Measurements from ENCODE around the gene CCNH.

CCNH gene

GRCh38 chr5:87361031-87361445 is 51.7 kb downstream of the CCNH start:
- Histone ChIP-seq H4K91ac (ENCODE audit: low read depth, low read length, poor library complexity) (no peak overlapping the region), H3K9ac (ENCODE audit: low read depth, low read length, poor library complexity) (no peak overlapping the region), H2AK5ac (ENCODE audit: low read depth, low read length) (no peak overlapping the region), H2AFZ (ENCODE audit: low read length) (no peak overlapping the region), H3K14ac (ENCODE audit: low read length) (no peak overlapping the region), H3K4me3 (ENCODE audit: low read length in 2 of 2) (no peak overlapping the region), H2BK12ac (ENCODE audit: low read length) (no peak overlapping the region), H3K4ac (ENCODE audit: low read length) (no peak overlapping the region), H3K4me2 (ENCODE audit: insufficient read depth, low read length, poor library complexity, severe bottlenecking) (no peak overlapping the region), H2BK5ac (ENCODE audit: low read length) (no peak overlapping the region), H3K18ac (ENCODE audit: low read length) (no peak overlapping the region), H2BK120ac (ENCODE audit: low read depth, low read length) (no peak overlapping the region), H2BK15ac (ENCODE audit: low read length) (no peak overlapping the region), H3K23ac (ENCODE audit: low read depth, low read length, poor library complexity) (no peak overlapping the region), H3K79me1 (ENCODE audit: low read depth, low read length) (no peaks in the 10 kb centered on the region), H3K4me1 (ENCODE audit: control insufficient read depth in 2 of 2, insufficient read depth in 1 of 2, low read depth in 1 of 2, low read length in 2 of 2) (no peaks in the 10 kb centered on the region), H4K8ac (ENCODE audit: low read depth, low read length) (no peak overlapping the region), H3K36me3 (replicated peaks in 1 of 2; ENCODE audit: control insufficient read depth in 2 of 2, insufficient read depth in 2 of 2, low read length in 2 of 2) (peaks cover 3 to 88% of the 10 kb centered on the region in 2 donors), H3K27ac (replicated peaks; ENCODE audit: low read length) (no peak overlapping the region), H3K9me3 (replicated peaks in 1 of 2; ENCODE audit: control insufficient read depth in 2 of 2, insufficient read depth in 1 of 2, low read depth in 1 of 2, low read length in 2 of 2) (no peaks in the 10 kb centered on the region), H3K27me3 (ENCODE audit: control insufficient read depth in 3 of 3, insufficient read depth in 3 of 3, low read depth in 1 of 3, low read length in 3 of 3) (no peaks in the 10 kb centered on the region)
- no CpG with 5 or more reads among the region's 2 CpGs for WGBS, 2 donors (ENCODE audit: extremely low coverage in 2 of 2, insufficient read length in 2 of 2, insufficient replicate concordance in 1 of 2)
- no peak for DNase-seq (ENCODE audit: low spot score)

GRCh38 chr5:87360132-87360531 is 52.6 kb downstream of the CCNH start:
- no peak overlapping the region for H2AK5ac ChIP-seq (ENCODE audit: low read depth, low read length)
- H3K9me3 ChIP-seq (replicated peaks in 1 of 2; ENCODE audit: control insufficient read depth in 2 of 2, insufficient read depth in 1 of 2, low read depth in 1 of 2, low read length in 2 of 2): peaks cover 0 to 3% of the 10 kb centered on the region in 2 donors
- no peak overlapping the region for H2BK5ac ChIP-seq (ENCODE audit: low read length)
- no peak overlapping the region for H3K4ac ChIP-seq (ENCODE audit: low read length)
- H3K36me3 ChIP-seq (replicated peaks in 1 of 2; ENCODE audit: control insufficient read depth in 2 of 2, insufficient read depth in 2 of 2, low read length in 2 of 2): peaks cover 4 to 88% of the 10 kb centered on the region in 2 donors
- no CpG with 5 or more reads among the region's 11 CpGs for WGBS, 2 donors (ENCODE audit: extremely low coverage in 2 of 2, insufficient read length in 2 of 2, insufficient replicate concordance in 1 of 2)
- H2BK12ac ChIP-seq (ENCODE audit: low read length): no peak overlapping the region
- DNase-seq (ENCODE audit: low spot score): no peak
- H2AFZ ChIP-seq (ENCODE audit: low read length): no peak overlapping the region
- no peak overlapping the region for H4K8ac ChIP-seq (ENCODE audit: low read depth, low read length)
- no peaks in the 10 kb centered on the region for H3K27me3 ChIP-seq (ENCODE audit: control insufficient read depth in 3 of 3, insufficient read depth in 3 of 3, low read depth in 1 of 3, low read length in 3 of 3)
- no peak overlapping the region for H3K4me2 ChIP-seq (ENCODE audit: insufficient read depth, low read length, poor library complexity, severe bottlenecking)
- no peak overlapping the region for H2BK15ac ChIP-seq (ENCODE audit: low read length)
- H3K79me1 ChIP-seq (ENCODE audit: low read depth, low read length): no peaks in the 10 kb centered on the region
- H3K4me3 ChIP-seq (ENCODE audit: low read length in 2 of 2): no peak overlapping the region
- H4K91ac ChIP-seq (ENCODE audit: low read depth, low read length, poor library complexity): no peak overlapping the region
- H3K18ac ChIP-seq (ENCODE audit: low read length): no peak overlapping the region
- H3K23ac ChIP-seq (ENCODE audit: low read depth, low read length, poor library complexity): no peak overlapping the region
- H3K14ac ChIP-seq (ENCODE audit: low read length): no peak overlapping the region
- H3K27ac ChIP-seq (replicated peaks; ENCODE audit: low read length): no peak overlapping the region
- no peaks in the 10 kb centered on the region for H3K4me1 ChIP-seq (ENCODE audit: control insufficient read depth in 2 of 2, insufficient read depth in 1 of 2, low read depth in 1 of 2, low read length in 2 of 2)
- H3K9ac ChIP-seq (ENCODE audit: low read depth, low read length, poor library complexity): no peak overlapping the region
- H2BK120ac ChIP-seq (ENCODE audit: low read depth, low read length): no peak overlapping the region

- Histone ChIP-seq H3K27ac (replicated peaks; ENCODE audit: low read length) (no peak overlapping the region), H3K79me1 (ENCODE audit: low read depth, low read length) (no peaks in the 10 kb centered on the region), H3K36me3 (replicated peaks in 1 of 2; ENCODE audit: control insufficient read depth in 2 of 2, insufficient read depth in 2 of 2, low read length in 2 of 2) (peaks cover 4 to 87% of the 10 kb centered on the region in 2 donors), H3K4me3 (ENCODE audit: low read length in 2 of 2) (no peak overlapping the region), H4K91ac (ENCODE audit: low read depth, low read length, poor library complexity) (no peak overlapping the region), H4K8ac (ENCODE audit: low read depth, low read length) (no peak overlapping the region), H3K18ac (ENCODE audit: low read length) (no peak overlapping the region), H3K4ac (ENCODE audit: low read length) (no peak overlapping the region), H2BK12ac (ENCODE audit: low read length) (no peak overlapping the region), H3K4me2 (ENCODE audit: insufficient read depth, low read length, poor library complexity, severe bottlenecking) (no peak overlapping the region), H2AK5ac (ENCODE audit: low read depth, low read length) (no peak overlapping the region), H2BK120ac (ENCODE audit: low read depth, low read length) (no peak overlapping the region), H3K4me1 (ENCODE audit: control insufficient read depth in 2 of 2, insufficient read depth in 1 of 2, low read depth in 1 of 2, low read length in 2 of 2) (no peaks in the 10 kb centered on the region), H2BK5ac (ENCODE audit: low read length) (no peak overlapping the region), H3K9me3 (replicated peaks in 1 of 2; ENCODE audit: control insufficient read depth in 2 of 2, insufficient read depth in 1 of 2, low read depth in 1 of 2, low read length in 2 of 2) (peaks cover 0 to 6% of the 10 kb centered on the region in 2 donors), H3K23ac (ENCODE audit: low read depth, low read length, poor library complexity) (no peak overlapping the region), H2BK15ac (ENCODE audit: low read length) (no peak overlapping the region), H3K14ac (ENCODE audit: low read length) (no peak overlapping the region), H3K27me3 (ENCODE audit: control insufficient read depth in 3 of 3, insufficient read depth in 3 of 3, low read depth in 1 of 3, low read length in 3 of 3) (no peaks in the 10 kb centered on the region), H2AFZ (ENCODE audit: low read length) (no peak overlapping the region), H3K9ac (ENCODE audit: low read depth, low read length, poor library complexity) (no peak overlapping the region)
- WGBS, 2 donors (ENCODE audit: extremely low coverage in 2 of 2, insufficient read length in 2 of 2, insufficient replicate concordance in 1 of 2): no CpG with 5 or more reads among the region's 2 CpGs
- DNase-seq (ENCODE audit: low spot score): no peak
These were observed 53.6 kb downstream of the CCNH start for GRCh38 chr5:87359106-87359505.

GRCh38 chr5:87354496-87354895 is 58.2 kb downstream of the CCNH start:
- Histone ChIP-seq H2BK120ac (ENCODE audit: low read depth, low read length) (no peak overlapping the region), H2BK5ac (ENCODE audit: low read length) (no peak overlapping the region), H4K91ac (ENCODE audit: low read depth, low read length, poor library complexity) (no peak overlapping the region), H3K9me3 (replicated peaks in 1 of 2; ENCODE audit: control insufficient read depth in 2 of 2, insufficient read depth in 1 of 2, low read depth in 1 of 2, low read length in 2 of 2) (peaks cover 0 to 6% of the 10 kb centered on the region in 2 donors), H3K23ac (ENCODE audit: low read depth, low read length, poor library complexity) (no peak overlapping the region), H2AFZ (ENCODE audit: low read length) (no peak overlapping the region), H3K9ac (ENCODE audit: low read depth, low read length, poor library complexity) (no peak overlapping the region), H4K8ac (ENCODE audit: low read depth, low read length) (no peak overlapping the region), H3K27me3 (ENCODE audit: control insufficient read depth in 3 of 3, insufficient read depth in 3 of 3, low read depth in 1 of 3, low read length in 3 of 3) (no peaks in the 10 kb centered on the region), H2BK12ac (ENCODE audit: low read length) (no peak overlapping the region), H3K36me3 (replicated peaks in 1 of 2; ENCODE audit: control insufficient read depth in 2 of 2, insufficient read depth in 2 of 2, low read length in 2 of 2) (peaks cover 2 to 70% of the 10 kb centered on the region in 2 donors), H3K4ac (ENCODE audit: low read length) (no peak overlapping the region), H3K14ac (ENCODE audit: low read length) (no peak overlapping the region), H3K27ac (replicated peaks; ENCODE audit: low read length) (no peak overlapping the region), H2AK5ac (ENCODE audit: low read depth, low read length) (no peak overlapping the region), H3K18ac (ENCODE audit: low read length) (no peak overlapping the region), H3K4me2 (ENCODE audit: insufficient read depth, low read length, poor library complexity, severe bottlenecking) (no peak overlapping the region), H3K4me1 (ENCODE audit: control insufficient read depth in 2 of 2, insufficient read depth in 1 of 2, low read depth in 1 of 2, low read length in 2 of 2) (no peaks in the 10 kb centered on the region), H3K4me3 (ENCODE audit: low read length in 2 of 2) (no peak overlapping the region), H3K79me1 (ENCODE audit: low read depth, low read length) (no peaks in the 10 kb centered on the region), H2BK15ac (ENCODE audit: low read length) (no peak overlapping the region)
- WGBS, 2 donors (ENCODE audit: extremely low coverage in 2 of 2, insufficient read length in 2 of 2, insufficient replicate concordance in 1 of 2): no CpG with 5 or more reads among the region's 1 CpG
- DNase-seq (ENCODE audit: low spot score): no peak

All from neuronal stem cell (in vitro differentiated cells).